Activated T-cell treated with anti-CD3 and anti-CD28 coated beads, Interleukin-2, amount 50 U/mL, for 24 hours (primary cell): Measurements from ENCODE around the gene GMPS.
"Not testable (repeated sequence)": the region's sequence is repeated elsewhere in the genome, so short reads cannot be mapped to it uniquely, and the experiment has no call there.

Source experiments
- DNase-seq: peaks from one replicate; pipeline ENCODE4 v3.0.0-alpha.2; 2020
- H3K27ac Mint-ChIP-seq: 2 replicates; pipeline ENCODE4 v1.8.0; 2020; ENCODE audit warnings: mild to moderate bottlenecking, mixed read lengths
- H3K27me3 Mint-ChIP-seq: 2 replicates; pipeline ENCODE4 v1.8.0; 2020; ENCODE audit warnings: mixed read lengths
- H3K36me3 Mint-ChIP-seq: 2 replicates; pipeline ENCODE4 v1.8.0; 2020; ENCODE audit warnings: low read depth, mixed read lengths
- H3K4me1 Mint-ChIP-seq: 2 replicates; pipeline ENCODE4 v1.8.0; 2020; ENCODE audit warnings: low read depth, mixed read lengths
- H3K4me3 Mint-ChIP-seq: 2 replicates; pipeline ENCODE4 v1.8.0; 2020; ENCODE audit warnings: mild to moderate bottlenecking, moderate library complexity, mixed read lengths
- H3K9me3 Mint-ChIP-seq: 2 replicates; pipeline ENCODE4 v1.8.0; 2020; ENCODE audit warnings: mixed read lengths

GMPS gene

GRCh38 chr3:155862290-155862982 lies 8.0 kb upstream of the GMPS start:
- H3K4me3 Mint-ChIP-seq = peak overlapping the region; percentile 46
- H3K4me1 Mint-ChIP-seq = peaks cover 27% of the 10 kb centered on the region
- not testable (repeated sequence) for H3K27me3 Mint-ChIP-seq, H3K9me3 Mint-ChIP-seq, H3K36me3 Mint-ChIP-seq
- peak overlapping the region; percentile 83 for H3K27ac Mint-ChIP-seq
- DNase-seq = peak; percentile 48

- no peak for DNase-seq
- Mint-ChIP-seq H3K27me3 (no peaks in the 10 kb centered on the region), H3K4me1 (peaks cover 27% of the 10 kb centered on the region)
Measured at GRCh38 chr3:155863072-155863784, 7.2 kb upstream of the GMPS start.

DNA sequence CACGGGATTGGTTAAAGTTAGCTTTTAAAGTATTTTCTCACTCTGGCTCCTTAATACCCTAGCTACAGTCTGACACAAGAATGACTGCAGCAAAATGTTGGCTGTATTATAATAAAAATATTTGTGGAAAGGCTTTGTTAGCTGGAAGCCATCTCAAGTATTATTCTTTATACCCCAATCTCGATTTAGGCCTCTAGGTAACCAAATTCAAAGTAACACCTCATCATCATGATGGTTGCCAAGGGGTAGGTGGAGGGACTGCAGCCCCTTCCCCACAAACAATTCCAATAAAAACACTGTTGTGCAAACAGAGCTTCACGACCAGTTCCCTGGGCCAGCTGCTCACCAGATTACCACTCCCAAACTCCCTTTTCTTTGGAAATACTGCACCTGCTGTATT lies 759 bp upstream of the GMPS start:
- Mint-ChIP-seq H3K36me3 (peaks cover 19% of the 10 kb centered on the region), H3K27ac (peak overlapping the region; percentile 94), H3K9me3 (no peaks in the 10 kb centered on the region), H3K4me3 (peak overlapping the region; percentile 85), H3K4me1 (peaks cover 32% of the 10 kb centered on the region), H3K27me3 (no peaks in the 10 kb centered on the region)
- no peak for DNase-seq

More at GRCh38 chr3:155863072-155863784, 7.2 kb upstream of the GMPS start:
- no peaks in the 10 kb centered on the region for H3K9me3 Mint-ChIP-seq
- H3K27ac Mint-ChIP-seq = peak overlapping the region; percentile 83
- H3K36me3 Mint-ChIP-seq = no peaks in the 10 kb centered on the region
- H3K4me3 Mint-ChIP-seq = no peak overlapping the region

DNA sequence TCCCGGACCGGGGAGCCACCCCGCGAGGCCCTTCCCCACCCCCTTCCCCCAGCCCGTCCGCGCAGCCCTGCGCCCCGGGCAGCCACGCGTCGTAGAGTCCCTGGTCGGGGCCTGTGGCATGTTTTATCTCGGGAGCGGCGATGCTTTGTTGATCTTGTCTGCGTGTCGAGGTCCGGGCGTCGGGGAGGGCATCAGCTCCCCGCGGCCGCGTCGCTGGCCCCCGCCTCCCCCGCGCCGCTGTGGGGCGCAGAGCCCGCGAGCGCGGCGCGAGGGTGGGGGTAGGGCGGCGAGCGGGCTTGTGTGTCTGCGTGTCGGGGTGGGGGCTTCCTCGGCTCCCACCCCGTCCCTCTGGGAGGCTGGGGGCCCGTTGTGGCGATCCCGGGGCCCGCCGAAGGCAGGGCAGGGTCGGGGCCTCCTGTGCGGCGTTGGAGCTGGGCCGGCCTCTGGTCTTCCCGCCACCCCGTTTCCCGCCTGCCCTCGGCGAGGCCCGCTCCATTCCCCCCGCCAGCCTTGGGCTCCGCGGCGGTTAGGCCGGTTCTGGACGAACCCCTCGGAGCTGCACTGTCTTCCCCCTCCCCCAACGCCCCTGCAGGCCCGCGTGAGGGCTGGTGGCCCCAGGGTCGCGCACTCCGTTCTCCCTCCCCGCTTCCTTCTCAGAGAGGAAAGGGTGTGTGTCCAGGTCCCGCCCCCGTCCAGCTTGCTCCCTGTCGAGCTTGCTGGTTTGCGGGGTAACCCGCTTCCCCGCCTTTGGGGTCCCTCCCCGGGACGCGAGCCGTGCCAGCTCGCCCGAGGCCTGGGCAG lies 695 bp downstream of the GMPS start:
- peak overlapping the region; percentile 91 for H3K27ac Mint-ChIP-seq

DNA sequence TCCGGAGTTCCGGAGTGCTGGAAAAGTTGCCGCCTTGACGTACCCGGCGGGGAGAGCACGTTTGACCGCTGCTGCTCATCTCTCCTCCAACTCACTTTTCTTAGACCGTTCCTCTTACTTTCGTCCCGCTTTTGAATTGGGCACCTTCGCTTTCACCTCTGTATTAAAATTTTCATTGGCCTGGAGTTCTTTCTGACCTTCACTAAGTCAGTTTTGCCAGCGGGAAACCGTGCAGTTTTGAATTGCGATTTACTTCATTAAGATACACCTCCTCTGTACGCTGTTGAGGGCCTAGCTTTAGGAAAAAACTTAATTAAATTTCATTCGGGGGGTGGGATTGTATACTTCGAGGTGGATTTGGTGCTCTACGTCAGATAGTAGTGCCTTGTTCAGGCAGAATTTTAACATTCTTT lies 1.3 kb downstream of the GMPS start:
- DNase-seq = no peak
- no peaks in the 10 kb centered on the region for H3K9me3 Mint-ChIP-seq
- peaks cover 30% of the 10 kb centered on the region for H3K36me3 Mint-ChIP-seq
- no peaks in the 10 kb centered on the region for H3K27me3 Mint-ChIP-seq
- H3K4me3 Mint-ChIP-seq = peak overlapping the region; percentile 95
- peak overlapping the region; percentile 91 for H3K27ac Mint-ChIP-seq
- H3K4me1 Mint-ChIP-seq = peaks cover 45% of the 10 kb centered on the region

More for the DNA sequence above, 695 bp downstream of the GMPS start:
- Mint-ChIP-seq H3K36me3 (peaks cover 26% of the 10 kb centered on the region), H3K4me3 (peak overlapping the region; percentile 95), H3K4me1 (peaks cover 41% of the 10 kb centered on the region), H3K9me3 (no peaks in the 10 kb centered on the region), H3K27me3 (no peaks in the 10 kb centered on the region)
- peak; percentile 74 for DNase-seq

DNA sequence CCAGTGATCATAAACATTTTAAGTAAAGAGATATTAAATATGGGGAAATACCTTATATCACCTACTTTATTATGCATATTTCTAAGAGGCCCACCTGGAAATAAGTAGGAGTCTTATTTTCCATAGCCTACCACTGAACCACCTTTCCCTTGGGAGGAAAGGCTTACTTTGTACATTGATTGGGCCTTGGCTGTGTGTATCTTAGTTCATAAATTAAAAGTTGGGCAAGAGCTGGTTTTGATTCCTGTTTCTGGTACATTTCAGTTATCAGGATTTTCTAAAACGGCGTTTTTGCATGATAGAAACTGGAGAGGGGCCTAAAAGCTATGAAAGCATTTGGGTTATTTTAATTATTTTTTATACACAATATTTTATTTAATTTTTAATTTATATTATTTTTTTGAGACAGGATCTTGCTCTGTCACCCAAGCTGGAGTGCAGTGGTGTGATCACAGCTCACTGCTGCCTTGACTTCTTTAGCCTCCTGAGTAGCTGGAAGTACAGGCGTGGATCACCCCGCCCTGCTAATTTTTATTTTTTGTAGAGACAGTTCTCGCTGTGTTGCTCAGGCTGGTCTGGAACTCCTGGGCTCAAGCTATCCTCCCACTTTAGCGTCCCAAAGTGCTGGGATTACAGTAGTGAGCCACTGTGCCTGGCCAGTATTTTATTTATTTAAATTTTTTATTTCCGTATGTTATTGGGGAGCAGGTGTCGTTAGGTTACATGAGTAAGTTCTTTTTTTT lies 2.6 kb downstream of the GMPS start:
- Mint-ChIP-seq H3K36me3 (peaks cover 40% of the 10 kb centered on the region), H3K27ac (no peak overlapping the region), H3K4me3 (peak overlapping the region; percentile 95), H3K9me3 (no peaks in the 10 kb centered on the region), H3K4me1 (peaks cover 58% of the 10 kb centered on the region), H3K27me3 (no peaks in the 10 kb centered on the region)
- no peak for DNase-seq

GRCh38 chr3:155876037-155876436 lies 5.6 kb downstream of the GMPS start:
- peaks cover 76% of the 10 kb centered on the region for H3K4me1 Mint-ChIP-seq
- no peaks in the 10 kb centered on the region for H3K27me3 Mint-ChIP-seq
- no peak for DNase-seq
- H3K36me3 Mint-ChIP-seq = peaks cover 44% of the 10 kb centered on the region
- no peaks in the 10 kb centered on the region for H3K9me3 Mint-ChIP-seq
- H3K4me3 Mint-ChIP-seq = no peak overlapping the region
- no peak overlapping the region for H3K27ac Mint-ChIP-seq

GRCh38 chr3:155876503-155876902 lies 6.1 kb downstream of the GMPS start:
- H3K27ac Mint-ChIP-seq = no peak overlapping the region
- DNase-seq = no peak
- no peaks in the 10 kb centered on the region for H3K27me3 Mint-ChIP-seq
- no peak overlapping the region for H3K4me3 Mint-ChIP-seq
- H3K4me1 Mint-ChIP-seq = peaks cover 79% of the 10 kb centered on the region
- no peaks in the 10 kb centered on the region for H3K9me3 Mint-ChIP-seq
- peaks cover 41% of the 10 kb centered on the region for H3K36me3 Mint-ChIP-seq

GRCh38 chr3:155880286-155880685 lies 9.8 kb downstream of the GMPS start:
- Mint-ChIP-seq H3K9me3 (no peaks in the 10 kb centered on the region), H3K4me1 (peaks cover 71% of the 10 kb centered on the region), H3K27me3 (no peaks in the 10 kb centered on the region), H3K4me3 (no peak overlapping the region), H3K36me3 (peaks cover 24% of the 10 kb centered on the region), H3K27ac (no peak overlapping the region)
- no peak for DNase-seq

GRCh38 chr3:155884292-155884691 lies 13.8 kb downstream of the GMPS start:
- Mint-ChIP-seq H3K4me1 (peaks cover 63% of the 10 kb centered on the region), H3K27ac (no peak overlapping the region), H3K36me3 (peaks cover 7% of the 10 kb centered on the region), H3K4me3 (no peak overlapping the region), H3K27me3 (no peaks in the 10 kb centered on the region), H3K9me3 (no peaks in the 10 kb centered on the region)
- no peak for DNase-seq

DNA sequence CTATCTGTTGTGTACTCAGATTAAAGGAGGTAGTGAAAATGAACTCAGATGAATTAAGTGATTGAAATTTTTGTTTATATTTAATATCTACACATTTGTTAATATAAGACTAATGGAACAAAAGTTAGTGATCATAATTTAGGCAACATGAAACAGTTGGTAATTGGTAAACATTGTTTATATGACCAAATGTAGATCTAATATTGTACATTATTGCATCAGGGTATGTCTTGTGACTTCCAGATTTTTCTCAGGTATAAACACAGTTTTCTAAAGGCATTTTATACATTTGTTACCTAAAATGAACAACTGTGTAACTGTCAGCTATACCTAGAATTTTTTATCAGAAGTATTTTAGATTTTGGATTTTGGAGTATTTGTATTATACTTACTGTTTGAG lies 14.8 kb downstream of the GMPS start:
- H3K4me3 Mint-ChIP-seq = no peak overlapping the region
- H3K9me3 Mint-ChIP-seq = no peaks in the 10 kb centered on the region
- H3K36me3 Mint-ChIP-seq = peaks cover 5% of the 10 kb centered on the region
- no peak overlapping the region for H3K27ac Mint-ChIP-seq
- DNase-seq = no peak
- H3K4me1 Mint-ChIP-seq = peaks cover 62% of the 10 kb centered on the region
- H3K27me3 Mint-ChIP-seq = no peaks in the 10 kb centered on the region

GRCh38 chr3:155886348-155886747 lies 15.9 kb downstream of the GMPS start:
- peaks cover 12% of the 10 kb centered on the region for H3K36me3 Mint-ChIP-seq
- not testable (repeated sequence) for H3K4me3 Mint-ChIP-seq, H3K9me3 Mint-ChIP-seq, H3K27me3 Mint-ChIP-seq, DNase-seq
- peak overlapping the region; percentile 26 for H3K27ac Mint-ChIP-seq
- H3K4me1 Mint-ChIP-seq = peaks cover 61% of the 10 kb centered on the region

DNA sequence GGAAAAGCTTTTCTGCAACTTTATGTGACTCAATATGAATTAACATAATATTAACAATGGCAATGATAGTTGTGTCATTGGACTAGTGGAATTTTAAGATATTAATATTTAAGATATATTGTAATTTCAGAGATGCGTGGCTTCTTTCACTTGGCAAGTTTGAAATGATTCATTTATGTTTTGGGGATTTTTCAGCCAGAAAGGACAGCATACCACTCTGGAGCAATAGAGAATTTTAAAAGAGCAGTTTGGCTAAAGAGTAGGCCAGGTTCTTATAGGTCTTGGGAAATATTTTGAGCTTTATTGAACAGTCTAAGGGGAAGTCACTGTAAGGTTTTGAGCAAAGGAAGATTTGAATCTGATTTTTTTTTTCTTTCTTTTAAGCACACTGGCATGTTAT lies 16.5 kb downstream of the GMPS start:
- no peak for DNase-seq
- no peak overlapping the region for H3K4me3 Mint-ChIP-seq
- H3K27ac Mint-ChIP-seq = peak overlapping the region; percentile 5
- H3K4me1 Mint-ChIP-seq = peaks cover 57% of the 10 kb centered on the region
- H3K27me3 Mint-ChIP-seq = no peaks in the 10 kb centered on the region
- peaks cover 14% of the 10 kb centered on the region for H3K36me3 Mint-ChIP-seq
- H3K9me3 Mint-ChIP-seq = no peaks in the 10 kb centered on the region

DNA sequence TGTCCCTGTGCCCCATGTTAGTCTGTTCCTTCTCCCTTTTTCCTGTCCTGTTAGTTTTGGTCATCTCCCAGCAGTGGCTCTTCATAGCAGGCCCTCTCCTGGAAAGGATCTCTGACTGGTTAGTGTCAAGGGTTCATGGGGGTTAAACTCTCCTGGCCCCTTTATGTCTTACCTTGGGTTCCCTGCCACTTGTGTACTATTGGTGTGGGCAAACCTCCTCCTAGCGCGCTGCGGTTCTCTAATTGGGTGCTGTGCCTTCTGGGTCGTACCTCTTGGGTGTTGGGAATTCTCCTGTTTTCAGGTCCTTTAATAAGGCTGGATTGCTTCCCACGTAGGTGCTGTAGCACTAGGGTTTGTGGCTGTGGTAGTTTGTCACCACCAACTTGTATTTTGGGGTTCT lies 18.8 kb downstream of the GMPS start:
- Mint-ChIP-seq H3K4me3 (no peak overlapping the region), H3K4me1 (peaks cover 48% of the 10 kb centered on the region), H3K27ac (peak overlapping the region; percentile 10), H3K36me3 (peaks cover 35% of the 10 kb centered on the region), H3K9me3 (no peaks in the 10 kb centered on the region), H3K27me3 (no peaks in the 10 kb centered on the region)
- DNase-seq = no peak
